GM18502 (cell line): ENCODE data around the gene BPIFB6.

Source experiments
- ATAC-seq: cut with Tn5 transposase; IDR thresholded peaks from one replicate; pipeline ENCODE4 v1.9.1; 2021; ENCODE audit warnings: mild to moderate bottlenecking; ENCODE audit not compliant: unreplicated experiment, poor library complexity

BPIFB6 gene

GRCh38 chr20:33015114-33015484 is 16.3 kb upstream of the BPIFB6 start:
- no peak for ATAC-seq

- no peak for ATAC-seq
These were observed 15.5 kb upstream of the BPIFB6 start for GRCh38 chr20:33015700-33016580.

GRCh38 chr20:33016581-33017109 is 14.8 kb upstream of the BPIFB6 start:
- no peak for ATAC-seq

GRCh38 chr20:33017542-33017941 is 13.9 kb upstream of the BPIFB6 start:
- ATAC-seq: no peak

- ATAC-seq: no peak
These were observed 13.1 kb upstream of the BPIFB6 start for GRCh38 chr20:33018169-33018931.

GRCh38 chr20:33019465-33020277 is 11.8 kb upstream of the BPIFB6 start:
- ATAC-seq: no peak

GRCh38 chr20:33020278-33021161 is 10.9 kb upstream of the BPIFB6 start:
- no peak for ATAC-seq

- no peak for ATAC-seq
These were observed 9.6 kb upstream of the BPIFB6 start for GRCh38 chr20:33021879-33022278.

- no peak for ATAC-seq
These were observed 9.2 kb upstream of the BPIFB6 start for GRCh38 chr20:33022289-33022688.

GRCh38 chr20:33022694-33023438 is 8.6 kb upstream of the BPIFB6 start:
- ATAC-seq: no peak

GRCh38 chr20:33023439-33024242 is 7.8 kb upstream of the BPIFB6 start:
- ATAC-seq: no peak

- no peak for ATAC-seq
These were observed 7.2 kb upstream of the BPIFB6 start for GRCh38 chr20:33024243-33024560.

GRCh38 chr20:33024609-33025317 is 6.7 kb upstream of the BPIFB6 start:
- no peak for ATAC-seq

- no peak for ATAC-seq
These were observed 6.1 kb upstream of the BPIFB6 start for GRCh38 chr20:33025318-33025876.

GRCh38 chr20:33026072-33026778 is 5.2 kb upstream of the BPIFB6 start:
- ATAC-seq: no peak
